GM19193 (cell line): Measurements from ENCODE around the gene ZNF414.

Experiments used
- POLR2A ChIP-seq: IDR thresholded peaks from 4 replicates; pipeline ENCODE4 v1.6.1; 2011; ENCODE audit not compliant: insufficient read depth, insufficient read length; ENCODE audit errors: extremely low read depth

ZNF414 gene

DNA sequence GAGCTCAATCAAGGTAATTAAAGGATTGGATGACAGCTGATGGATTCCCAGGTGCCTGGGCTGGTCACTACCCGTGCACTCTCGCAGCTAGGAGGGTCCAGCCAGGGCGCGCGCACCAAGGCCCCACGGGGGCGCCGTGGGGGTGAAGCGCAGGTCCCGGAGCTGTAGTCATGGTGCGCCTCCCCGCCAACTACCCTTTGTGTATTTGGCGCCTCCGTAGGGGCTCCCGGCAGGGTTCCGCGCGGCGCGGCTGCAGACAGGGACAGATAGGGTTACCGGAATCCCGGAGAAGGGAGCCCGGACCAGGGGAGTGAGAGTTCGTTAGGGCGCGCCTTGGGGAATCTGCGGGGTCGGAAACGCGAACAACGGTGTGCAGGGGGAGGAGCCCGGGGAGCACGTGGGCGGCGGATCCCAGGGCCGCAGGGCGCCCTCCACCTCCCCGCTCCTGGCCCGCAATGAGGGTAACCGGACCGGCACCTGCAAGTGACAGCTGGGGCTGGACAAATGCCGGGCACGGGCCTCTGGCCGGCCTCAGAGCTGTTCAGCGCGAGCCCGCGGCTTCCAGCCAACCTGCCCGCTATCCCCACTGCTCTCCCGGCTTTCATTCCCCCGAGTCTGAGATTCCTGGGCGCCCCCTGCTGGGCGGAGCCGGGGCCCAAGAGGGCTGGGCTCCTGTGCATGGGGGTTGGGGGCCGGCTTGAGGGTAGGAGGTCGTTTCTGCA, 8.1 kb downstream of the ZNF414 start:
- TF ChIP-seq POLR2A = peak; percentile 36

- no peak for TF ChIP-seq POLR2A
These were observed 9.0 kb downstream of the ZNF414 start for GRCh38 chr19:8504919-8505318.

- TF ChIP-seq POLR2A = no peak
These were observed 9.8 kb downstream of the ZNF414 start for GRCh38 chr19:8504171-8504570.

GRCh38 chr19:8503510-8503909, 10.5 kb downstream of the ZNF414 start:
- TF ChIP-seq POLR2A = no peak

- TF ChIP-seq POLR2A = no peak
These were observed 12.0 kb downstream of the ZNF414 start for GRCh38 chr19:8501981-8502380.

- TF ChIP-seq POLR2A = no peak
These were observed 12.5 kb downstream of the ZNF414 start for GRCh38 chr19:8501516-8501915.

- TF ChIP-seq POLR2A = no peak
These were observed 13.8 kb downstream of the ZNF414 start for GRCh38 chr19:8500158-8500557.

- TF ChIP-seq POLR2A = no peak
These were observed 14.7 kb downstream of the ZNF414 start for GRCh38 chr19:8499048-8499833.

DNA sequence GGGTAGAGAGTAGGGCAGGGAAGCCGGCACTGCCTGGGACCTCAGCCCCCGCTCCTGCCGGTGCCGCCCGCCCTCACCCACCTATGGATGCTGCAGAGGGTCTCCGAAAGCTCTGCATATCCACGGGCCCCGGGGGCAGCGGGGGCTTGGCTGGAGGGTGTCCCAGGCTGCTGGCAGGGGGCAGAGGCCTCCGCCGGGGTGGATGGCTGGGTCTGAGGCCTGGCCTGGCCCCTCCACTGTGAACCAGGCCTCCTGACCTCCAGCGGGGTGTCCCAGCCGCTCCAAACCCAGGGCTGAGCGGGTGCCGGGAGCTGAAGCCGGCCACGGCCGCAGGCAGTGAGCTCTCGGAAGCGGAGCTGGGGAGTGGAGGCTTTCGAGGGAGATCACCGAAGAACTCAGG, 15.7 kb downstream of the ZNF414 start:
- no peak for TF ChIP-seq POLR2A

- no peak for TF ChIP-seq POLR2A
These were observed 19.8 kb downstream of the ZNF414 start for GRCh38 chr19:8494158-8494557.

DNA sequence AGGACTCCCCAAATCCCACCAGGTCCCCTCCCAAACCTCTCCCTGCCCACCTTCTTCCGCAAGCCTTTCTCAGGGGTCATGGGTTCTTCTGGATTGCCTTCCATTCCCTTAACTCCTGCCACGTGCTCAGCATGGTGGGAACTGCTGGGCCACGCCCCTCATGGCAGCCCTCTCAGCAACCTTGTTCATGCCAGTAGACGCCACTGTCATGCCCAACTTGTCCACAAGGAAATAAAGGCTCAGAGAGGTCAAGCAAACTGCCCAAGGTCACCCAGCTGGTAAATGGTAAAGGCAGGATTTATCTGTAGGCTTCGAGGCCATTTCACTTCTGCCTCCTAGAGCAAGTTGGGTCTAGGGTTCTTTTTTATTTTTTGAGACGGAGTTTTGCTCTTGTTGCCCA, 22.4 kb downstream of the ZNF414 start:
- no peak for TF ChIP-seq POLR2A

DNA sequence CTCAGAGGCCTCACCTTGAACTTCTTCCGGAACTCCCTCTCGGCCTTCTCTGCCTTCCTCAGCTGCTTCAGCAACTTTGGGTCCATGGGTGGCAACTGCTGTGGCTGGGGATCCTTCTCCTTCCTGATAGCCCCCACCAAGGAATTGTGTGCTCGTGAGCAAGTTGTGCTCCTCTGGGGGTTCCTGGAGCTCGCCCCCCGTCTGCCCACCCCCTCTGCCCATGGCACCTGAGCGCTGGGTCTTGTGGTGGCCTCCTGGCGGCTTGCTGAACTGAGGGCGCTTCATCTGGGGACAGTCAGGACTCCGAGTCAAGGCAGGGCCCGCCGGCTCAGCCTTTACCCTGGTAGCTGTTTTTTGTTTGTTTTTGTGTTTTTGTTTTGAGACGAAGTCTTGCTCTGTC, 23.1 kb downstream of the ZNF414 start:
- no peak for TF ChIP-seq POLR2A

- TF ChIP-seq POLR2A = no peak
These were observed 23.6 kb downstream of the ZNF414 start for GRCh38 chr19:8490395-8490760.

- TF ChIP-seq POLR2A = peak; percentile 26
These were observed 24.2 kb downstream of the ZNF414 start for GRCh38 chr19:8489561-8490394.

GRCh38 chr19:8488365-8488764, 25.6 kb downstream of the ZNF414 start:
- no peak for TF ChIP-seq POLR2A

DNA sequence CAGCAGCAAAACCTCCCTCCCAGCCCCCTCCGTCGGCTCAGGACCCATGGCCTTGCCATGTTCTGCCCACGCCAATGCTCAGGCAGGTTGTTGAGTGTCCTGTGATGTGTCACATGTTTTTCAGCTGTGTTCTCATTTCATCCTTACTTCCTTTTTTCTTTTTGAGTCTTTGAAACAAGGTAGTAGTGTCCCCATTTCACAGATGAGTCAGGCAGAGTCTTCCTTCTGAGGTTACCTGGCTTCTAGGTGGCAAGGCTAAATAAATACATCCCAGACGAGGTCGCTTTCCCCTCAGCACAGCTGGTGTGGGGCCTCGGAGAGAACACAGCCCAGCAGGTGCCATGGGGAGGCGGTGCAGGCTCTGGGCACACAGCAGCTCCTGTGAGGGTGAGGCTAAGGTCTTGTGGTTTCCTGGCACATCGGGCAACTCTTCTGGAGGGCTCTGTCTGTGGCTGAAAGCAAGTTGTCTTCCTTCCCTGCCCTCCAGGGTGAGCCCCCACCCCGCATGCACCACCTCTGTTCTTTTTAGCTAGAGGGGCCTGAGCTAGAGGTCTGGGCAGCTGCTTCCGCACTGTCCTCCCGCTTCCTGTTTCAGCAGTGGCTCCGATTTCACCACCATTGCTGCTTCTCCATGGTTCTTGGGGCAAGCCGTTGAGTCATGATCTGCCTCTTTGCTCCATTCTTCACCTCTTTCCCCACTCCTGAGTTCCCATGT, 26.7 kb downstream of the ZNF414 start:
- TF ChIP-seq POLR2A = no peak

DNA sequence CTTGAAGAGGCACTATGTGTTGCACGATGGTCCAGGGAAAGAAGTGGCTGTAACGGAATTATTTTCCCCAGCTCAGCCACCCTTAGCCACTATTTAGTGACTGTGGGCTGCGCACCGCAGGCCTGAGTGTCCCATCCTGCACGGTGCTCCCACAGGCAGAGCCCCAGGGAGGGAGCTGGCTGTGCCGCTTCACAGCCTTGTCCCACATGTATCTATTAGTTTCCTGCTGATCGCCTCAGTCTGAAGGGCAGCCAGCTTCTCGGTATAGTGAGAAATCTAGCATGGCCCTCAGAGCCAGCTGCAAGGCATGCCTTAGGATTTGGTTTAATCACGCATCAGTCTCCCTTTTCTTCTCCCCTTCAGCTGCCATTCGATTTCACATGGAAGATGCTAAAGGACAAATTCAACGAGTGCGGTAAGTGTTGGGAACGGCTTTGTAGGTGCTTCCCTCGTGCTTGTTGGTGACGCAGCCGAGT, 27.3 kb downstream of the ZNF414 start:
- TF ChIP-seq POLR2A = no peak
